CD4-positive, alpha-beta T cell treated with Interleukin-6 at 100 ng/mL for 8 hours (primary cell): Measurements from ENCODE around the gene IL15.
"Not testable (repeated sequence)": the region's sequence is repeated elsewhere in the genome, so short reads cannot be mapped to it uniquely, and the experiment has no call there.

Experiments used
- DNase-seq: peaks from one replicate; pipeline ENCODE4 v3.0.0-alpha.2; 2020; ENCODE audit warnings: mixed read lengths, low spot score

The IL15 gene

GRCh38 chr4:141705048-141705746 is 68.8 kb downstream of the IL15 start:
- no peak for DNase-seq

GRCh38 chr4:141705747-141706377 is 69.5 kb downstream of the IL15 start:
- no peak for DNase-seq

- DNase-seq, result no peak
Observed at GRCh38 chr4:141706445-141706844, 70.1 kb downstream of the IL15 start.

GRCh38 chr4:141711211-141711610 is 74.8 kb downstream of the IL15 start:
- no peak for DNase-seq

- no peak for DNase-seq
Observed at GRCh38 chr4:141713185-141713584, 76.8 kb downstream of the IL15 start.

- no peak for DNase-seq
Observed at GRCh38 chr4:141713771-141714445, 77.5 kb downstream of the IL15 start.

GRCh38 chr4:141719585-141719984 is 83.2 kb downstream of the IL15 start:
- no peak for DNase-seq

GRCh38 chr4:141721174-141721573 is 84.8 kb downstream of the IL15 start:
- DNase-seq, result no peak

- DNase-seq, result no peak
Observed at GRCh38 chr4:141724646-141725045, 88.3 kb downstream of the IL15 start.

- no peak for DNase-seq
Observed at GRCh38 chr4:141727420-141727819, 91.0 kb downstream of the IL15 start.

- no peak for DNase-seq
Observed at GRCh38 chr4:141730805-141731204, 94.4 kb downstream of the IL15 start.

- no peak for DNase-seq
Observed at GRCh38 chr4:141731481-141731880, 95.1 kb downstream of the IL15 start.

- no peak for DNase-seq
Observed at GRCh38 chr4:141739636-141740035, 103.3 kb downstream of the IL15 start.

GRCh38 chr4:141746026-141746425 is 109.6 kb downstream of the IL15 start:
- no peak for DNase-seq

GRCh38 chr4:141751806-141752205 is 115.4 kb downstream of the IL15 start:
- DNase-seq, result not testable (repeated sequence)

GRCh38 chr4:141757287-141757686 is 120.9 kb downstream of the IL15 start:
- no peak for DNase-seq

GRCh38 chr4:141759796-141760425 is 123.5 kb downstream of the IL15 start:
- no peak for DNase-seq

GRCh38 chr4:141761926-141762325 is 125.5 kb downstream of the IL15 start:
- no peak for DNase-seq

GRCh38 chr4:141763374-141763773 is 127.0 kb downstream of the IL15 start:
- no peak for DNase-seq

- DNase-seq, result no peak
Observed at GRCh38 chr4:141768954-141769353, 132.6 kb downstream of the IL15 start.

- no peak for DNase-seq
Observed at GRCh38 chr4:141771889-141772830, 135.8 kb downstream of the IL15 start.

- DNase-seq, result no peak
Observed at GRCh38 chr4:141772838-141773237, 136.5 kb downstream of the IL15 start.
